NCI-H526 treated with DMSO at 0.1 percent for 48 hours (cell line): ENCODE measurements around the gene RNF44.

Experiments
- DNase-seq: peaks from one replicate; lab custom pipeline; 2025; lab: John Stamatoyannopoulos, UW

RNF44 gene

DNA sequence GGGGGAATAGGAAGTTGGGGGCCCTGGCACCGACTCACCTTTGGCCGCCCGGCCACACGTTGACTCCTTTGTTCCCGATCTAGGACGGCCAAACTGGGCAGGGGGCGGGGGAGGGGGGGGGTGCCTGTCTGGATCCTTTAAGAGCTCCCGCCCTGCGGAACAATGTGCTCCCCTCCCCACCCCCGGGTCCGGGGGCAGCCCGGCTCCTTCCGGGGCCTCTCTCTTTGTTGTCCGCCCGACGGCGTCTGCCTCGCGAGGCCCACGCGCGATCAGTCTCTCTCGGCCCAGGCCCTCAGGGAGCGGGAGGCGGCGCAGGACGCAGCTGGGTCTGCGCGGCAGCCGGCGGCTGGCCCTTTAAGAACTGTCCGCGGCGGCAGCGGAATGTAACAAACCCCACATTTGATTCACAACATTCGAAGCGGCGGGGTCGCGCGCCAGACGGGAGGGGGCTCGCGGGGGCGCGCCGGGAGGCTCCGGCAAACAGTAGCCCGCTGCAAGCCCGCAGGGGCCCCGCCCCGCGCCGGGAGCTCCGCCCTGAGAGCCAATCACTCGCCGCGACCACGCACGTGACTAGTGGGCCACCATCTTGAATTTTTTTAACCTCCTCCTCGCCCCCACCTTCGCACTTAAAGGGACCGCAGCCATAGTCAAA, at the start of gene RNF44:
Gene RNF44 (minus strand): TSS at position 501 of the 652 bp plus-strand sequence. CDS start 4,930 bp downstream, outside the sequence.
- DNase-seq = peak; percentile 86

DNA sequence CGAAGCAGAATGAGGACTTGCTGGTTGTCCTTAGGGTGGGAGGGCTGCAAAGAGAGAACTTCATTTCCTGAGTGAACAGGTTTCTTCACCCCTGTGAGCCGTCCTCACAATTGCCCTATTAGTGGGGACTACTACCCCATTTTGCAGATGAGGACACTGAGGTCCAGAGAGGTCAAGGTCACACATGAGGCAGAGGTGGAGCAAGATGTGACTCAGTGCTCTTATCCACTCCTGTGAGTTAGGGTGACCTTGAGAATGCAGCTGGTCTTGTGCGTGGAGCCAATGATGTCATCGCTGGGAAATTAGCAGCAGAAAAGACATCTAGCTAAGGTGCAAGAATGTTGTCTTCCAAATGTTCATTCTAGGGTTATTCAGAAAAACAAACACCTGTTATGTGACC, 45.9 kb upstream of the RNF44 start:
- DNase-seq = no peak

DNA sequence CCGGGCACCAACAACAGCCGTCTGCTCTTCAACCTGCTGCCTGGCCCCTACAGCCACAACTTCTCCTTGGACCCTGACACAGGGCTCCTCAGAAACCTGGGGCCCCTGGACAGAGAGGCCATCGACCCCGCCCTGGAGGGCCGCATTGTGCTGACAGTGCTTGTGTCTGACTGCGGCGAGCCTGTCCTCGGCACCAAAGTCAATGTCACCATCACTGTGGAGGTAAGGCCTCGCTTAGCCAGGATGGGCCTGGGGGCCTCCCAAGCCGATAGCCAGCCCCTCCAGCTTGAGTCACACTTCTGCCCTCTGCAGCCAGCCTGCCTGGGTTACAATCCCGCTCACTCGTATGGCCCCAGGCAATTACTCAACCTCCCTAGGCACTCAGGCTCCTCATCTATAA, 44.2 kb upstream of the RNF44 start:
- DNase-seq = no peak

DNA sequence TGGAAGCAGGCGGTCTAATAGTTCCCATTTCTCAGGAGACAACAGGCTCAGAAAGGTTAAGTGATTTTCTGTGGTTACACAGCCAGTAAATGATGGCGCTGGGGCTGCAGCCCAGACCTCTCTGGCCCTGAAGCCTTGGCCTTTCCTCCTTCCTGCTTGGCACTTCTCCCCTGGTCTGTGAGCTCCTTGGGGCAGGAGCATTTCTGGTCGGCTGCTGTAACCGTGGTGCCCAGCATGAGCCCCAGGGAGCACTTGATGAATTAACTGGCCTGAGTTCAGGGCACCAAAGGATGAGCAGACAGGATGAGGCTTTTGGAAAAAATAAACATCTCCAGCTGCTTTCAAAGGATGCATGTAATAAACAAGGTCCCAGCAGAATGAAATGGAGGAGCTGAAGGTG, 42.1 kb upstream of the RNF44 start:
- no peak for DNase-seq

DNA sequence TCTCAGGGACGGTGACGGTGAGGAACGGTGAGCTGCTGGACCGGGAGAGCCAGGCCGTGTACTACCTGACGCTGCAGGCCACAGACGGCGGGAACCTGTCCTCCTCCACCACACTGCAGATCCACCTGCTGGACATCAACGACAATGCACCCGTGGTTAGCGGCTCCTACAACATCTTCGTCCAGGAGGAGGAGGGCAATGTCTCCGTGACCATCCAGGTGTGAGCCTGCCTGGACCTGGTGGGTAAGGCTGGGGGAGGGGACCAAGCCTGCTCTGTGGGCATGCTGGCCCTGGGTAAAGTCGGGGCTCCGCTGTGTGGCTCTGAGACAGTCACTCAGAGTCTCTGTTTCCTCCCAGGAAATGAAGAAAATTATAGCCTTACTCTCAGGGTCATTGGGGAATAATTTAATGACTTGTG, 41.2 kb upstream of the RNF44 start:
- DNase-seq = peak; percentile 52

DNA sequence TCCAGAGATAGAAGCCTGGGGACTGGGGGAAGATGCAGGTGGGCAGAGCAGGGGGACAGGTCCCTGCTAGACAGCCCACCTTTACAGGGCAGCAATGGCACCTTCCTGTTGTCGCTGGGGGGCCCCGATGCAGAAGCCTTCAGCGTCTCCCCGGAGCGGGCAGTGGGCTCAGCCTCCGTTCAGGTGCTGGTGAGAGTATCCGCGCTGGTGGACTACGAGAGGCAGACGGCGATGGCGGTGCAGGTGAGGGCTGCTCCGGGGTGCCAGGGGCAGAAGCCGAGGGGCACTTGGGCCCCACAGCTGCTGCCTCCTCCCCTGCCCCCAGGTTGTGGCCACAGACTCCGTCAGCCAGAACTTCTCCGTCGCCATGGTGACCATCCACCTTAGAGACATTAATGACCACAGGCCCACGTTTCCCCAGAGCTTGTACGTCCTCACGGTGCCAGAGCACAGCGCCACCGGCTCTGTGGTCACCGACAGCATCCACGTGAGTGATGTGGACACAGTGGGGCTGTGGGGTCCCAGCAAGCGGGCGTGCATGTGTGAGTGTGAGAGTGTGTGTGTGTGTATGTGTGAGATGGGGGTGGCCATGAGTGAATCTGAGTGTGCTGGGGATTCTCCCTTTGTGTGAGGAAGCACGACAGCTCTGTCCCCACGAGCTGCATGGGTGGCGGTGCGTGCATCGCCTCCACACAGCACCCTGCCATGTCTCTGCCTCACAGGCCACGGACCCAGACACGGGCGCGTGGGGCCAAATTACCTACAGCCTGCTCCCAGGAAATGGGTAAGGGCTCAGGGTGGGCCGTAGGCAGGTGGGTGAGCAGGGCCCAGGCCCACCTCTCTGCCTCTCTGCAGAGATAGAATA, 40.3 kb upstream of the RNF44 start:
- no peak for DNase-seq

DNA sequence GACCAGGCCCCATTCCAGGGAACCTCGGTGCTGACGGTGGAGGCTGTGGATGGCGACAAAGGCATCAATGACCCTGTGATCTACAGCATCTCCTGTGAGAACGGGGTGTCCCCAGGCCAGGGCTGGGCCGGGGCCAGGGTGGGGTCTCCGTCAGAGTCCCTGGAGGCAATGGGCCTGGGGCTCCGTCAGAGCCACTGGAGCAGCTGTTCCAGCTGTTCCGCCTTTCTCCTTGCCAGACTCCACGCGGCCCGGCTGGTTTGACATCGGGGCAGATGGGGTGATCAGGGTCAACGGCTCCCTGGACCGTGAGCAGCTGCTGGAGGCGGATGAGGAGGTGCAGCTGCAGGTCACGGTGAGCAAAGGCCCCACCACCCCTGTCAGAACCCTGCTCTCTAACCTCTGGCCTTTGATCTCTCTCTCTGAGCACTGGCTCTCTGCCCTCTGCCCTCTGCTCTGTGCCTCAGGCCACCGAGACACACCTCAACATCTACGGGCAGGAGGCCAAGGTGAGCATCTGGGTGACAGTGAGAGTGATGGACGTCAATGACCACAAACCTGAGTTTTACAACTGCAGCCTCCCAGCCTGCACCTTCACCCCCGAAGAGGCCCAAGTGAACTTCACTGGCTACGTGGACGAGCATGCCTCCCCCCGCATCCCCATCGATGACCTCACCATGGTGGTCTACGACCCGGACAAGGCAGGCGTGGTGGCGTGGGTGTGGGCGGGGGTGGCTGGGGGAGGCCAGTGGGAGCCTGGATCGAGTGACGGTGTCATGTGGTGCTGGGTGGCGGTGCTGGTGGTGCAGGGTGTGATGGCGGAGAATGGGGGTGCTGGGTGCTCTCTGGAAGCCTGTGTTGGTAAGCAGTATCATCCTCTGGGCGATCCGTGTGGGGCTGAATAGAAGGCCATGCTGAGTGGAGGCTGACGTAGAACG, 38.6 kb upstream of the RNF44 start:
- DNase-seq = no peak

DNA sequence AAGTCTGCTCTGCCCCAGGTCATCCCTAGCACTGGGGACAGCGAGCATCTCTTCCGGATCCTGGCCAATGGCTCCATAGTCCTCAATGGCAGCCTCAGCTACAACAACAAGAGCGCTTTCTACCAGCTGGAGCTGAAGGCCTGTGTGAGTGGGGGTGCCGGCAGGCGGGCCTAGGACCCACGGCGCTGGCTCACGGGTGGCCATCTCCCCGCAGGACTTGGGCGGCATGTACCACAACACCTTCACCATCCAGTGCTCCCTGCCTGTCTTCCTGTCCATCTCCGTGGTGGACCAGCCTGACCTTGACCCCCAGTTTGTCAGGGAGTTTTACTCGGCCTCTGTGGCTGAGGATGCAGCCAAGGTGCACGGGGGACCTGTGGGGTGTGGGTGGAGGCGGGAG, 37.9 kb upstream of the RNF44 start:
- DNase-seq = no peak

DNA sequence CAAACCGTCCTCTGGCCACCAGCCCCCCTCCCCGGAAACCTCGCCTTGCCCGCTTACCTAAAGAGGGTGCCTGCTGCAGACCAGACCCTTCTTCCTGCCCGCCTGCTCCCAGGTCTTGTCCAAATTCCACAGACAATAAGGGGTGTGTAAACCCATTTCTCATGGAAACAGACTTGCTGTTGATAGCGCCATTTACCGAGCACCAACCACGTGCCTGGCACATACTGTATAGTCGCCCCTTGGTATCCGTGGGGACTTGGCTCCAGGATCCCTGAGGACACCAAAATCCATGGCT, 37.0 kb upstream of the RNF44 start:
- DNase-seq = no peak

DNA sequence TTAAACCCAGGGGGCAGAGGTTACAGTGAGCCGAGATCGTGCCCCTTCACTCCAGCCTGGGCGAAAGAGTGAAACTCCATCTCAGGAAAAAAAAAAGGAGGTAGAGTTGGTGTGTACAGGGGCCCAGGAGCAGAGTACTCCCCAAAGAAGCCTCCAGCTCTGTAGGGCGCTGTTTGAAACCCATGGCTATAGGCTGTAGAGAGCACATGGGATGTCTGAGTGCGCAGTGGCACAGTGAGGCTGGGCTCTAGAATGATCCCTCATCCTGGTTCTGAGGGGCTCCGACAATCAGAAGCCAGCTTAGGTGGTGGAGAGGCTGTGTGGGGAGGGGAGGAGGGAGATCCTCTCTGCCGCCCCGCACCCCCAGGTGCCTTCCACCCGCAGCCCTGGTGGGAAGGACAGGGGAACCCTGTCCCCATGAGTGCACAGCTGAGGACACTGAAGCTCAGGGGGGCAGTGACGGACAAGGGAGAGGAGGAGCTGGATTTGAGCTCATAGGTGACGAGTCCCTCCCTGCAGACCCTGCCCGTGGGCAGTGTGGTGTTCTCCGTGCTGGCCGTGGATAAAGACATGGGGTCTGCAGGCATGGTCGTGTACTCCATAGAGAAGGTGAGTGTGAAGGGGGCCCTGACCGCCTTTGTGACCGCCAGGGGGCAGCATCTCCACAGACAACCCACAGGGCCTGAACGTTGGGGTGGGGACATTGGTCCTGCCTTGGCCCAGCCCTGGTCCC, 36.5 kb upstream of the RNF44 start:
- DNase-seq = no peak

DNA sequence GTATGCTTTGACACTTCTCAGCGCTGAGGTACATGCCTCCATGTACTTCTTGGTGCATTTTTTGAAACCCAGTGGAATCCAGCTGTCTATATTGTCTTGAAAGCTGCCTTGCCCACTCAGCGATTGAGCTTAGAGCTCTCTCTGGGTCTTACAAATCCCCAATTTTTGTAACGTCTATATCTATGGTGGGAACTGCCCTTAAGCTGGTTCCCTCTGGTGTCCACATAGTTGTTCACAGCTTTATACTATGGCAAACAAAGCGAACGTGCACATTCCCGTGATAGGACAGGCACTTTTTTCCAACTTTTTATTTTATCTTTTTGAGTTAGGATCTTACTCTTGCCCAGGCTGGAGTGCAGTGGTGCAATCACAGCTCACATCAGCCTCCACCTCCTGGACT, 32.8 kb upstream of the RNF44 start:
- no peak for DNase-seq

DNA sequence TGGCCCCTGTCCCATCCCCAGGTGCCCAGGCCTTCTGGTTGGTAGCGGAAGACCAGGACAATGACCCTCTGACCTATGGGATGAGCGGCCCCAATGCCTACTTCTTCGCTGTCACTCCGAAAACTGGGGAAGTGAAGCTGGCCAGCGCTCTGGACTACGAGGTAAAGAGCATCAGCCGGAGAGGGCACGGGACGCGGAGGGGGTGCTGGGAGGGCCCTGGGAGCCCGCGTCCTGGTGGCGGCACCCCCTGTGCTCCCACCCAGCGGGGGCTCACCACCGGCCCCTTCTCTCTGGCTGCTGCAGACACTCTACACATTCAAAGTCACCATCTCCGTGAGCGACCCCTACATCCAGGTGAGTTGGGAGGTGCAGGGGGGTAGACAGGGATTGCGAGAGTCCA, 31.5 kb upstream of the RNF44 start:
- no peak for DNase-seq

DNA sequence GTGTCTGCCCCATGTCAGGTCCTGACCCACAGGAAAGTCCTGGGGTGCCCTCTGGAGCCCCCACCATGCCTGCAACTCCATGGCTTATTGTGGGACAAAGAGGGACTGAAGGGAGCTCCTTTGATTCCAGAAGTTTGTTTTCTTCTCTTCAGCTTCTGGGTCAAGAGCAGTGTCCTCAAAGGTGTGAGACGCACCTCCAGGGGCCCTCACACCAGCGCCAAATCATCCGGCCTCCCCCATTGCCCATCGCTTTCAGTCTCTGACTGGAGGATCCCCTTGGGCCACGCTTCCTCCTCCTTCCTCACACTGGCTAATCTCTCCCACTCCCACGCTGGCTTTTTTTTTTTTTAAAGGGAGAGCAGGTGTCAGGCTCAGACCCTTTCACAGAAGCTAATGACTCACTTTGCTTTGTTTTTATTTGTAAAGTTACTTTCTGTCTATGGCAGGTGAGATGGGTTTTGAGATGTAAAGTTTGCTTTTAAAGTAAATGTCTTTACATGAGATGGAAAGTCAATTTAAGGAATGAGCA, 28.6 kb upstream of the RNF44 start:
- DNase-seq = no peak

DNA sequence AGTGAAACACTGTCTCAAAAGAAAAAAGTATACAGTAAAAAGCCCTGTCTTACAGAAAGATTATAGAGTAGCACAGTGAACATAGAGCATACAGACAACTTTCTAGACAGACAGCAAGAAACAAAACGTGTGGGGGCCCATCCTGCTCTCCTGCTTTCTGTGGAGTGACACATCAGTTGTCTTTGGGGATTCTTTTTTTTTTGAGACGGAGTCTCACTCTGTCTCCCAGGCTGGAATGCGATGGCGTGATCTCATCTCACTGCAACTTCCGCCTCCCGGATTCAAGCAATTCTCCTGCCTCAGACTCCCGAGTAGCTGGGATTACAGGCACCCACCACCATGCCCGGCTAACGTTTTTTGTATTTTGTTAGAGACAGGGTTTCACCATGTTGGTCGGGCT, 26.8 kb upstream of the RNF44 start:
- DNase-seq = no peak

DNA sequence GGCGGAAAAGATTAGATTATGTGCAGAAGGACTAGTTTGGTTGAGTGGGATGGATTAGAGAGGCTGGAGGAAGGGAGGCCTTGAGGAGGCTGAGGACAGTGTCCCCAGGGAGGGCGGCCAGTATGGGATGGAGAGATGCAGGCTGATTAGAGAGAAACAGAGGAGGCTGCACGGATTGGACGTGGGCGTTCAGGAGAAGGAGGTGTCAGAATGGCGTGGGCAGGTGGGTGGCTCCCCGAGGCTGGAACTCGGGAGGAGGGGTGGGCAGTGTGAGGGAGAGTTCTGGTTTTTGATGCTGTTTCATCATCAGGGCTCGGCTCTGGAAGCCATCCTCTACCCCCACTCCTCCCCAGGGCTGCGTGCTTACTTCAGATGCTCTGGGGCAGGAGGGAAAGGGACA, 25.0 kb upstream of the RNF44 start:
- no peak for DNase-seq

DNA sequence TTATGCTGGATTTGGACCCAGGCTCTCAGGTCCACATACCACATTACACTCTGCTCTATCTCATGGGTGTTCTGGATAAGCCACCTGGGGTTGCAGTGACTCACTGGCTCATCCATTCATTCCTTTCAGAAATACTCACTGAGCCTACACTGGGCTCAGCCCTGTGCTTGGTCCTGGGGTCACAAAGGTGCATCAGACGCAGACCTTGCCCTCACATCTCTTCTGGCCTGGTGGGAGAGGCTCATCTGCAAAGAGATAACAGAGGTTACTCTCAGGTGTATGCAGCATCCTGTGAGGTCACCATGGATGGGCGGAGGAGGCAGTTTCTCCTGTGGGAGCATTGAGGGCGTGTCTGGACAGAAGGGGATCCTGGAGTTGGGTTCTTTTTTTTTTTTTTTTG, 24.1 kb upstream of the RNF44 start:
- DNase-seq = no peak

DNA sequence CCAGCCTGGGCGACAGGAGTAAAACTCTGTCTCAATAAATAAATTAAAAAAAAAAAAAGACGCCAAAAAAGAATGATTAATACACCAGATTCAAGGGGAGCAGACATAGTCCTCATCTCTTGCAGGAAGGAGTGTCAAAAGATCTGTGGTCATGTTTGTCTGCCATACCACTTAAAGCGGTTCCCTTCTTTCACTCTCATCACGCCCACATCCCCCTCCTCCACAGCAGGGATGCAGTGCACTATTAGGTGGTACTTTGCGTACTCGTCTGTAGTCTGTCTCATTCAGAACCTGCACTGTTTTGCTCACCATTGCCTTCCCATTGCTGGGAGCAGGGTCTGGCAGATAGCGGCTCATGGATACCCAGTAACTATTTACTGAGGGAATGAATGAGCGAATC, 23.2 kb upstream of the RNF44 start:
- DNase-seq = no peak

DNA sequence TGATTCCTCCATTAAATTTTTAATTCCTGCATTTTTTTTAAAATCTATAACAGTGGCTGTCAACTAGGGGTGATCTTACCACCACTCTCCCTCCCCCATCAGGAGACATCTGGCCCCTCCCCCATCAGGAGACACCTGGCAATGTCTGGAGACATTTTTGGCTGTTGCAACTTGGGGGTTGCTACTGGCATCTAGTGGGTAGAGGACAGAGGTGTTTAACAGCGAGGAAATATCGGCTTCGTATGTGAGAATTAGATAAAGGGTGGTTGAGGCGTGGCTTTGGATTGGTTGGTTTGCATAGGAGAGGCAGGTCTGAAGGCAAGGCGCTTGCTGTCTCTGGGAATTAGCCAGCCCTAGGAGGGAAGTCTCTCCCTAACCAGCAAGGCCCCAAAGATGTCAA, 22.5 kb upstream of the RNF44 start:
- peak; percentile 8 for DNase-seq

DNA sequence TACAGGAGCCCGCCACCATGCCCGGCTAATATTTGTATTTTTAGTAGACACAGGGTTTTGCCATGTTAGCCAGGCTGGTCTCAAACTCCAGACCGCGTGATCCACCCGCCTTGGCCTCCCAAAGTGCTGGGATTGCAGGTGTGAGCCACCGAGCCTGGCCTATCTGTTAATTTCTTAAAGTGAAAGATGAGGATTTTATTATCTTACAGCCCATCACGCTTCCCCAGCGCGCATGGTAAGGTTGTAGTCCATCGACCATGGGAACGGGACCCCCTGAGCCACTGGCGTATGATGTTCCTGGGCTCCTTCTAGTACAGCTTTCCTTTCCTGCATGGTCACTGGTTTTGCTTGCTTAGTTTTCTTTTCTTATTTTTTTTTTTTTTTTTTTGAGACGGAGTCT, 20.6 kb upstream of the RNF44 start:
- DNase-seq = no peak

DNA sequence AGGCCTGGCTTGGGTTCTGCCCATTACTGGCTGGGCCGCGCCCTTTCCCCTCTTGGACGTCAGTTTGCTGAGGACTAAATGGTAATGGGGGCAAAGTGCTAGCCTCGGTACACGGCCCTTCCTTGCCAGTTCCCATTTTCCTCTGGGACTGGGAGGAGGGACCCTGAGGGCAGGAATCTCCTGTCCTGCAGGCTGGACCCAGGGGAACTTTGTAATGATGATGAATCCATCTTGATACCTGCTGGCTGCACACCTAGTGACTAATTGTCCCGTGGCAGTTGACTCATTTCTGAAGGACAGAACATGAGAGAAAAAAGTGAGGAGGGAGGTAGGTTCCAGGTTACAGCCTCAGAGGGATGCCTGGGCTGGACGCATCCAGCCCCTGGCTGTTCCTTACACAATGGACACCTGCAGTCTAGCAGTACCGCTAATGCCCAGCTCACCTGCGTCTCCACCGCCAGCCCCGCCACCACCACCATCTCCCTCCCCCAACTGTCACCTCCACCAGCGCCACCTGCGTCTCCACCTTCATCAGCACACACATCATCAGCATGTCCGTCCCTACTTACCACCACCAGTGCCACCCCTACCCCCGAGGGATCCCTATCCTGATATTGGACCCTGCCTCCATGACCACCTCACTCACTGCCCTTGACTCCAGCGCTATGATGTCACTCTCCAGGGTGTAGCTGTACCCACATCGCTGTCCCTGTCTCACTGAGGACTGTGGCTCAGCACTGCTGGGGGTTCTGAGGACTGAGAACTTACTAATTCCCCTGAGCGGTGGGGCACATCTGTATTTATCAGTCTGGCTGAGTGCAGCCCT, 16.3 kb upstream of the RNF44 start:
- no peak for DNase-seq

DNA sequence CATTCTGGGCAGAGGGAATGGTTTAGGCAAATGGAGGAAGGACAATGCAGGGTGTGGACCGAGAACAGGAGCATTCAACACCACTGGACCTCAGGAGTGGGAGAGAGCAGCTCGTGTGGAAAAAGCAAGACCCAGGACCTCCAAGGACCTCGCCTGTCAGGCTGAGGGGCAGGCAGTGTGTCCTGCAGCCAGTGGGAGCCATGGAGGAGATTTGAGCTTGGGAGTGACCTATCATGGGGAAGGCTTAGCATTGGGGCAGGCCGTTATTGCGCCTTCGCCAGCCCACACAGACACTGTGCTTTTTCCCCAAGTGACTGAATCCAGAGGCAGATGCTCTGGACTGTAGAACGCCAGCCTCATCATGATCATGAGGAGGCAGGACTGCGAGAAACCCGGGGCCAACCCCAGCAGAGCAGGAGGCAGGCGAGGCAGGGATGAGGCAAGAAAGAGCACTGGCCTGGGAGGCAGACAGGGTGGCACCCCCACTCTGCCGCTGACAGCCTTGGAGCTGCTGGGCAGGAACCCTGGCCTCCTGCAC, 15.2 kb upstream of the RNF44 start:
- DNase-seq = no peak
